Left cardiac atrium (tissue), 4 donors: ENCODE measurements around the gene PCDHA7. TPM values are rescaled to one million over a fixed set of nuclear protein-coding genes. Genes with fewer than 3 reads are reported as not detected.
"Not testable (repeated sequence)": the region's sequence is repeated elsewhere in the genome, so short reads cannot be mapped to it uniquely, and the experiment has no call there.

Source experiments
- ATAC-seq, 2 donors: fragments of 200-7000 bp; cut with Tn5 transposase; one replicate each; pipeline ENCODE4 v1.9.1; 2020; ENCODE audit warnings: mild to moderate bottlenecking in 2 of 2, moderate library complexity in 2 of 2
- DNase-seq: peaks from one replicate; pipeline ENCODE4 v3.0.0-alpha.2; 2020
- intact Hi-C, 2 donors: fragments of 100-400 bp; cut with DNase I; formaldehyde crosslinking; loops; one replicate each; pipeline versions ENCODE4 v1.14.1 to v1.15.1; 2022 to 2023
- long read RNA-seq: library from polyadenylated mRNA; unstranded; transcript quantifications from one replicate; pipeline ENCODE4 v2.0.0, GENCODE V29; 2021
- total RNA-seq, 2 donors: library from RNA; stranded (reverse); fragmentation: NEBNext Ultra II Directional; extraction: Animal tissue kit (Norgen Biotek cat#: 25700); gene quantifications; one replicate each; pipeline ENCODE4 v1.2.1, GENCODE V29; 2021
- donor health status: DM: no; HTN: yes; CAD: no.
- donor health status: DM: no; HTN: yes; CAD: no; lungs with severe emphysema.
- donor health status: DM: yes; HTN: yes; CAD: no.
- donor health status: Dilated cardiomyopathy.

The PCDHA7 gene
- total RNA-seq = not detected
- long read RNA-seq = 0 reads

DNA sequence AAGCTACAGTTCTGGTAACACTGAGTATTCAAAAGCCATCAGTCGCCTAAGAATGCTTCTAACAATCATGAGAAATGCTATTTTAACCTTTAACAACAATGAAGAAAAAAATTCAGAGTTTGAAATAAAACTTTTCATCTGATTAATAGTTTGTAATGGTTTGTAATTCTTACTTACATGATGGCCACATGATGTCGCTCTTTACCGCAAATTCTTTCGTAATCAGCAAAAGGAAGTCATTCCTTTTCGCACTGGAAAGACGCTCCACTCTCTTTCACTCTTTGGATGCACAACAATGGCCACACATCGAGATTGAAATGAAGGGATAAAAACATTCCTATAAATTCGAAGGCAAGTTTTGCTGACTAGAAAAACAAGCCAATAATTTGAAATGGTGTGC lies at the start of gene PCDHA7:
TSS of gene PCDHA7 (plus strand) at position 277 of the 400 bp plus-strand sequence. CDS start at position 392, 115 bp downstream.
- intact Hi-C loops = no loop called here
- DNase-seq (no peak), ATAC-seq (no peak)

GRCh38 chr5:140785905-140786686 lies 48.0 kb upstream of the PCDHA7 start, which contains the start of gene PCDHA1:
Gene PCDHA1, plus strand, starts transcription at chr5:140786140.
- intact Hi-C loops = no loop called here
- no peak for DNase-seq
- no peak for ATAC-seq

DNA sequence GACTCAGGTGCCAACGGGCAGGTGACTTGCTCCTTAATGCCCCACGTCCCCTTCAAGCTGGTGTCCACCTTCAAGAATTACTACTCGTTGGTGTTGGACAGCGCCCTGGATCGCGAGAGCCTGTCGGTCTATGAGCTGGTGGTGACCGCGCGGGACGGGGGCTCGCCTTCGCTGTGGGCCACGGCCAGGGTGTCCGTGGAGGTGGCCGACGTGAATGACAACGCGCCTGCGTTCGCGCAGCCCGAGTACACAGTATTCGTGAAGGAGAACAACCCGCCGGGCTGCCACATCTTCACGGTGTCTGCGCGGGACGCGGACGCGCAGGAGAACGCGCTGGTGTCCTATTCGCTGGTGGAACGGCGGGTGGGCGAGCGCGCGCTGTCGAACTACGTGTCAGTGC lies 46.6 kb upstream of the PCDHA7 start:
- intact Hi-C loops = not testable (repeated sequence)

GRCh38 chr5:140787849-140788504 lies 46.1 kb upstream of the PCDHA7 start:
- DNase-seq, intact Hi-C loops, ATAC-seq: not testable (repeated sequence)

More for the DNA sequence above, 46.6 kb upstream of the PCDHA7 start:
- DNase-seq, ATAC-seq: not testable (repeated sequence)

- intact Hi-C loops = no loop called here
- DNase-seq (no peak), ATAC-seq (no peak)
Observed at GRCh38 chr5:140791089-140791488, 43.0 kb upstream of the PCDHA7 start.

DNA sequence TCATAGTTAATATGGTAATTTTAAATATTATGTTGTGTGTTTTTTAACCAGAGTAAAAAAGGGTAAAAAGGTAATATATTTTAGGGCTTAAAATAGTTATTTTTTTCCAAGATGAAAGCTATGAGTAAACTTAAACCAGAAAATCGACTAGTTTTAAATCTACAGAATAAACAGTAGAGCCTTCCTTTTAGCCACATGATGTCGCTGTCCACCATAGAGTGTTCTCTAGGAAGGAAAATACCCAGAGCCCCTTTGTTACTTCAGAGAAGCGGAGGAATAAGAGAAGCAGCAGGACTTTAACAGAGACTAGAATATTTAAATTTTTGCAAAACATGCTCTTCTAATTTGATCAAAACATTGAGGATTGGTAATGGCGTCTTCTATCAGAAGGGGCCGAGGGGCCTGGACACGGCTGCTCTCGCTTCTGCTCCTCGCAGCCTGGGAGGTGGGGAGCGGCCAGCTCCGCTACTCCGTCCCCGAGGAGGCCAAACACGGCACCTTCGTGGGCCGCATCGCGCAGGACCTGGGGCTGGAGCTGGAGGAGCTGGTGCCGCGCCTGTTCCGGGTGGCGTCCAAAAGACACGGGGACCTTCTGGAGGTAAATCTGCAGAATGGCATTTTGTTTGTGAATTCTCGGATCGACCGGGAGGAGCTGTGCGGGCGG lies 39.3 kb upstream of the PCDHA7 start, which contains the start of gene PCDHA2:
TSS of gene PCDHA2 (plus strand) at position 258 of the 664 bp plus-strand sequence.
- intact Hi-C loops = no loop called here
- DNase-seq (no peak), ATAC-seq (no peak)

GRCh38 chr5:140795259-140795641 lies 38.8 kb upstream of the PCDHA7 start:
- DNase-seq (no peak), ATAC-seq (no peak)
- intact Hi-C loops = no loop called here

GRCh38 chr5:140796072-140796717 lies 37.9 kb upstream of the PCDHA7 start:
- ATAC-seq, DNase-seq, intact Hi-C loops: not testable (repeated sequence)

DNA sequence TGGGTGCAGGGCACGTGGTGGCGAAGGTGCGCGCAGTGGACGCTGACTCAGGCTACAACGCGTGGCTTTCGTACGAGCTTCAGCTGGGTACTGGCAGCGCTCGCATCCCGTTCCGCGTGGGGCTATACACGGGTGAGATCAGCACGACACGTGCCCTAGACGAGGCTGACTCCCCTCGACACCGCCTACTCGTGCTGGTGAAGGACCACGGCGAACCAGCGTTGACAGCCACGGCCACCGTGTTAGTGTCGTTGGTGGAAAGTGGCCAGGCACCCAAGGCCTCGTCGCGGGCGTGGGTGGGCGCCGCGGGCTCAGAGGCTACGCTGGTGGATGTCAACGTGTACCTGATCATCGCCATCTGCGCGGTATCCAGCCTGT lies 37.4 kb upstream of the PCDHA7 start:
- no peak for DNase-seq
- intact Hi-C loops = no loop called here

DNA sequence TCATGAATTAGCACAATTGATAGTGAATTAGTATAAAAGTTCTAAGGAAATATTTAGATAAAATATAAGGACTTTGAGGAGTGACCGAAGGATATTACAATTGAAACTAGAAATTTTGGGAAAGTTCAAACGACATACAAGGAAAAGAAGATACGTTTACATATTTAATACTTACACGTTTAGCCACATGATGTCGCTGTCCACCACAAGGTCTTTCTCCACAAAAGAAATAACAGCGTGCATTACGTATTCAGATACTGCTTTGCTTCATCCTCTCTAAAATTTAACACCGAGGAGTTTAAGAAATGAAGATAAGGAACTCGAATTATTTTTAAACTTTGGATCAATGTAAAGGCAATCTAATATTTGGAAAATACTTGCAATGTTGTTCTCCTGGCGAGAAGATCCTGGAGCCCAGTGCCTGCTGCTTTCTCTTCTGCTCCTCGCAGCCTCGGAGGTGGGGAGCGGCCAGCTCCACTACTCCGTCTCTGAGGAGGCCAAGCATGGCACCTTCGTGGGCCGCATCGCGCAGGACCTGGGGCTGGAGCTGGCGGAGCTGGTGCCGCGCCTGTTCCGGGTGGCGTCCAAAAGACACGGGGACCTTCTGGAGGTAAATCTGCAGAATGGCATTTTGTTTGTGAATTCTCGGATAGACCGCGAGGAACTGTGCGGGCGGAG lies 33.1 kb upstream of the PCDHA7 start, which contains the start of gene PCDHA3:
TSS of gene PCDHA3 (plus strand) at position 242 of the 678 bp plus-strand sequence.
- intact Hi-C loops = no loop called here
- ATAC-seq (no peak), DNase-seq (no peak)

More for the DNA sequence above, 37.4 kb upstream of the PCDHA7 start:
- no peak for ATAC-seq

DNA sequence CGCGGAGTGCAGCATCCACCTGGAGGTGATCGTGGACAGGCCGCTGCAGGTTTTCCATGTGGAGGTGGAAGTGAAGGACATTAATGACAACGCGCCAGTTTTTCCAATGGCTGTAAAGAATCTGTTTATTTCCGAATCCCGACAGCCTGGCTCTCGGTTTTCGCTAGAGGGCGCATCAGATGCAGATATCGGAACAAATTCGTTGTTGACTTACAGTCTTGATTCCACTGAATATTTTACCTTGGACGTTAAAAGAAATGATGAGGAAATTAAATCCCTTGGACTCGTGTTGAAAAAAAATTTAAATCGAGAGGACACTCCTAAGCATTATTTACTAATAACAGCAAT lies 32.6 kb upstream of the PCDHA7 start:
- DNase-seq = no peak
- ATAC-seq = no peak
- intact Hi-C loops = no loop called here

DNA sequence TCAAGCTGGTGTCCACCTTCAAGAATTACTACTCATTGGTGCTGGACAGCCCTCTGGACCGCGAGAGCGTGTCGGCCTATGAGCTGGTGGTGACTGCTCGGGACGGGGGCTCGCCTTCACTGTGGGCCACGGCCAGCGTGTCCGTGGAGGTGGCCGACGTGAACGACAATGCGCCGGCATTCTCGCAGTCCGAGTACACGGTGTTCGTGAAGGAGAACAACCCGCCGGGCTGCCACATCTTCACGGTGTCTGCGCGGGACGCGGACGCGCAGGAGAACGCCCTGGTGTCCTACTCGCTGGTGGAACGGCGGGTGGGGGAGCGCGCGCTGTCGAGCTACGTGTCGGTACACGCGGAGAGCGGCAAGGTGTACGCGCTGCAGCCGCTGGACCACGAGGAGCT lies 31.7 kb upstream of the PCDHA7 start:
- intact Hi-C loops, DNase-seq, ATAC-seq: not testable (repeated sequence)

- intact Hi-C loops = no loop called here
- DNase-seq (no peak), ATAC-seq (no peak)
Observed at GRCh38 chr5:140802781-140803271, 31.2 kb upstream of the PCDHA7 start.

GRCh38 chr5:140806834-140807775 lies 27.0 kb upstream of the PCDHA7 start, which contains the start of gene PCDHA4:
Gene PCDHA4, plus strand, starts transcription at chr5:140807068.
- ATAC-seq (peak; percentile 53 to 60), DNase-seq (peak; percentile 49)
- intact Hi-C loops = no loop called here

DNA sequence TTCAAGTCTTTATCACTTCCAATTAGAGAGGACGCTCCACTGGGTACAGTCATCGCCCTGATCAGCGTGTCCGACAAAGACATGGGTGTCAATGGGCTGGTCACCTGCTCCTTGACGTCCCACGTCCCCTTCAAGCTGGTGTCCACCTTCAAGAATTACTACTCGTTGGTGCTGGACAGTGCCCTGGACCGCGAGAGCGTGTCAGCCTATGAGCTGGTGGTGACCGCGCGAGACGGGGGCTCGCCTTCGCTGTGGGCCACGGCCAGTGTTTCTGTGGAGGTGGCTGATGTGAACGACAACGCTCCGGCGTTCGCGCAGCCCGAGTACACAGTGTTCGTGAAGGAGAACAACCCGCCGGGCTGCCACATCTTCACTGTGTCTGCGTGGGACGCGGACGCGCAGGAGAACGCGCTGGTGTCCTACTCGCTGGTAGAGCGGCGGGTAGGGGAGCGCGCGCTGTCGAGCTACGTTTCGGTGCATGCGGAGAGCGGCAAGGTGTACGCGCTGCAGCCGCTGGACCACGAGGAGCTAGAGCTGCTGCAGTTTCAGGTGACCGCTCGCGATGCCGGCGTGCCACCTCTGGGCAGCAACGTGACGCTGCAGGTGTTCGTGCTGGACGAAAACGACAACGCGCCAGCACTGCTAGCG lies 25.7 kb upstream of the PCDHA7 start:
- intact Hi-C loops, ATAC-seq, DNase-seq: not testable (repeated sequence)

- intact Hi-C loops = no loop called here
- ATAC-seq (no peak), DNase-seq (no peak)
Observed at GRCh38 chr5:140808889-140809291, 25.2 kb upstream of the PCDHA7 start.
